Natural killer cell (primary cell): ENCODE measurements around the gene CDKAL1. TPM values are rescaled to one million over a fixed set of nuclear protein-coding genes. Genes with fewer than 3 reads are reported as not detected.

Source experiments
- ATAC-seq, 3 donors: fragments of 150-1000 bp in 2 of 3; fragments of 200-7000 bp in 1 of 3; cut with Tn5 transposase; 1 replicate in 1 of 3; 2 replicates in 2 of 3; pipeline ENCODE4 v1.10.0; 2021; ENCODE audit warnings: mild to moderate bottlenecking in 2 of 3, moderate library complexity in 2 of 3
- DNase-seq, 2 donors: peaks; one replicate each; pipeline versions ENCODE4 v3.0.0 to v3.0.0-alpha.2; 2013 to 2021; ENCODE audit warnings: mixed read lengths in 1 of 2
- H3K27ac ChIP-seq: one replicate; pipeline ENCODE4 v1.5.1; 2013; ENCODE audit warnings: mild to moderate bottlenecking, low read length
- H3K27me3 ChIP-seq: one replicate; pipeline ENCODE4 v1.6.1; 2013; ENCODE audit warnings: low read length; ENCODE audit not compliant: control insufficient read depth, insufficient read depth
- H3K36me3 ChIP-seq: one replicate; pipeline ENCODE4 v1.6.1; 2013; ENCODE audit warnings: low read length; ENCODE audit not compliant: control insufficient read depth, insufficient read depth
- H3K4me1 ChIP-seq: one replicate; pipeline ENCODE4 v1.6.1; 2013; ENCODE audit warnings: low read length; ENCODE audit not compliant: control insufficient read depth, insufficient read depth
- H3K4me3 ChIP-seq: one replicate; pipeline ENCODE4 v1.5.1; 2013; ENCODE audit warnings: low read length
- H3K9me3 ChIP-seq: one replicate; pipeline ENCODE4 v1.6.1; 2013; ENCODE audit warnings: low read length; ENCODE audit not compliant: control insufficient read depth, insufficient read depth
- H3K27ac Mint-ChIP-seq, 2 donors: one replicate each; pipeline ENCODE4 v1.8.0; 2022; ENCODE audit warnings: mild to moderate bottlenecking in 2 of 2, mixed read lengths in 2 of 2, moderate library complexity in 1 of 2
- H3K27me3 Mint-ChIP-seq, 2 donors: one replicate each; pipeline ENCODE4 v1.8.0; 2022; ENCODE audit warnings: low read depth in 2 of 2, mixed read lengths in 2 of 2
- H3K36me3 Mint-ChIP-seq: one replicate; pipeline ENCODE4 v1.8.0; 2022; ENCODE audit warnings: mixed read lengths
- H3K4me1 Mint-ChIP-seq, 2 donors: one replicate each; pipeline ENCODE4 v1.8.0; 2022; ENCODE audit warnings: mixed read lengths in 2 of 2
- H3K4me3 Mint-ChIP-seq: one replicate; pipeline ENCODE4 v1.8.0; 2022; ENCODE audit warnings: mild to moderate bottlenecking, moderate library complexity, mixed read lengths
- H3K9me3 Mint-ChIP-seq, 2 donors: one replicate each; pipeline ENCODE4 v1.8.0; 2022; ENCODE audit warnings: mixed read lengths in 2 of 2
- WGBS: methylation state at CpG from one replicate; pipeline ENCODE4 v1.1.7; 2013; ENCODE audit warnings: missing lambda C conversion rate; ENCODE audit not compliant: insufficient coverage; 5-methylcytosine and 5-hydroxymethylcytosine counted together
- intact Hi-C: fragments of 100-400 bp; cut with micrococcal nuclease; formaldehyde crosslinking; loops from one replicate; pipeline ENCODE4 v1.14.2; 2022
- total RNA-seq, 4 donors: library from RNA; stranded (reverse); fragments of 120-200 nt in 1 of 4; gene quantifications; one replicate each; pipeline versions ENCODE4 v1.2.3 to v1.2.4, GENCODE V29; 2013 to 2022
- TF ChIP-seq, protein P1 (sequence below): fragments of 200-600 bp; IDR thresholded peaks from one replicate; pipeline ENCODE4 v1.8.0; 2022; ENCODE audit warnings: antibody characterized with exemption

CDKAL1 gene
- total RNA-seq, 3 donors from 2014 or later (not counting 1 experiment from before 2014, with no cell fraction given), result 26.0 to 32.8 (median 28.9) TPM

GRCh38 chr6:20711518-20711917 lies 177.3 kb downstream of the CDKAL1 start:
- TF ChIP-seq, protein P1, sequence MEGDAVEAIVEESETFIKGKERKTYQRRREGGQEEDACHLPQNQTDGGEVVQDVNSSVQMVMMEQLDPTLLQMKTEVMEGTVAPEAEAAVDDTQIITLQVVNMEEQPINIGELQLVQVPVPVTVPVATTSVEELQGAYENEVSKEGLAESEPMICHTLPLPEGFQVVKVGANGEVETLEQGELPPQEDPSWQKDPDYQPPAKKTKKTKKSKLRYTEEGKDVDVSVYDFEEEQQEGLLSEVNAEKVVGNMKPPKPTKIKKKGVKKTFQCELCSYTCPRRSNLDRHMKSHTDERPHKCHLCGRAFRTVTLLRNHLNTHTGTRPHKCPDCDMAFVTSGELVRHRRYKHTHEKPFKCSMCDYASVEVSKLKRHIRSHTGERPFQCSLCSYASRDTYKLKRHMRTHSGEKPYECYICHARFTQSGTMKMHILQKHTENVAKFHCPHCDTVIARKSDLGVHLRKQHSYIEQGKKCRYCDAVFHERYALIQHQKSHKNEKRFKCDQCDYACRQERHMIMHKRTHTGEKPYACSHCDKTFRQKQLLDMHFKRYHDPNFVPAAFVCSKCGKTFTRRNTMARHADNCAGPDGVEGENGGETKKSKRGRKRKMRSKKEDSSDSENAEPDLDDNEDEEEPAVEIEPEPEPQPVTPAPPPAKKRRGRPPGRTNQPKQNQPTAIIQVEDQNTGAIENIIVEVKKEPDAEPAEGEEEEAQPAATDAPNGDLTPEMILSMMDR, result no peak
- Histone ChIP-seq H3K9me3 (no peaks in the 10 kb centered on the region), H3K36me3 (no peaks in the 10 kb centered on the region), H3K4me3 (no peak overlapping the region), H3K27ac (no peak overlapping the region), H3K27me3 (no peaks in the 10 kb centered on the region), H3K4me1 (no peaks in the 10 kb centered on the region)
- intact Hi-C loops, result no loop called here
- WGBS, result 40% methylated on average over 1 of the region's 1 CpG
- H3K36me3 Mint-ChIP-seq, result no peaks in the 10 kb centered on the region
- no peak overlapping the region for H3K4me3 Mint-ChIP-seq
- DNase-seq (no peak), ATAC-seq (no peak)
- no peaks in the 10 kb centered on the region for H3K9me3 Mint-ChIP-seq
- H3K4me1 Mint-ChIP-seq, result peaks cover 26 to 35% of the 10 kb centered on the region in 2 donors
- no peaks in the 10 kb centered on the region for H3K27me3 Mint-ChIP-seq
- no peak overlapping the region for H3K27ac Mint-ChIP-seq

DNA sequence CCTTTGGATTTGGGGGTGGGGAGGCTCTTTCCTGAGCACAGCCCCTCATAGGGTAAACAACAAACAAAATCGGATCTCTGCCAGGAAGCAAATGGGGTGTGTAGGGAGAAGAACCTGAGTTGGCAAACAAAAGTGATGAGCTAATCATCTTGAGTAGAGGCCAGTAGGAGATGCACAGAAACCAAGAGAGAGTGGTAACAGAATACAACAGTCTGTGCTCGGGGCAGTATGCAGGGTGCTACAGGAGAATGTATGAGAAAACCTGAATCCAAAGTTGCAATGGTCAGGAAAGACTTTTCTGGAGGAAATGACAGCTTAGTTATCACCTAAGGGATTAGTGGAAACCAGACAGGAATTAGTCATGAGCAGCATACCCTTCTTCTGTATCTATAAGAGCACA lies 177.8 kb downstream of the CDKAL1 start:
- Mint-ChIP-seq H3K27ac (no peak overlapping the region), H3K9me3 (no peaks in the 10 kb centered on the region), H3K4me1 (peaks cover 26 to 34% of the 10 kb centered on the region in 2 donors), H3K36me3 (no peaks in the 10 kb centered on the region), H3K27me3 (no peaks in the 10 kb centered on the region), H3K4me3 (no peak overlapping the region)
- DNase-seq, result no peak
- H3K9me3 ChIP-seq, result no peaks in the 10 kb centered on the region
- 92% methylated on average over 2 of the region's 2 CpGs for WGBS
- H3K27ac ChIP-seq, result no peak overlapping the region
- TF ChIP-seq, protein P1, result no peak
- intact Hi-C loops, result no loop called here
- ATAC-seq, result no peak
- no peaks in the 10 kb centered on the region for H3K4me1 ChIP-seq
- no peaks in the 10 kb centered on the region for H3K36me3 ChIP-seq
- no peaks in the 10 kb centered on the region for H3K27me3 ChIP-seq
- H3K4me3 ChIP-seq, result no peak overlapping the region

DNA sequence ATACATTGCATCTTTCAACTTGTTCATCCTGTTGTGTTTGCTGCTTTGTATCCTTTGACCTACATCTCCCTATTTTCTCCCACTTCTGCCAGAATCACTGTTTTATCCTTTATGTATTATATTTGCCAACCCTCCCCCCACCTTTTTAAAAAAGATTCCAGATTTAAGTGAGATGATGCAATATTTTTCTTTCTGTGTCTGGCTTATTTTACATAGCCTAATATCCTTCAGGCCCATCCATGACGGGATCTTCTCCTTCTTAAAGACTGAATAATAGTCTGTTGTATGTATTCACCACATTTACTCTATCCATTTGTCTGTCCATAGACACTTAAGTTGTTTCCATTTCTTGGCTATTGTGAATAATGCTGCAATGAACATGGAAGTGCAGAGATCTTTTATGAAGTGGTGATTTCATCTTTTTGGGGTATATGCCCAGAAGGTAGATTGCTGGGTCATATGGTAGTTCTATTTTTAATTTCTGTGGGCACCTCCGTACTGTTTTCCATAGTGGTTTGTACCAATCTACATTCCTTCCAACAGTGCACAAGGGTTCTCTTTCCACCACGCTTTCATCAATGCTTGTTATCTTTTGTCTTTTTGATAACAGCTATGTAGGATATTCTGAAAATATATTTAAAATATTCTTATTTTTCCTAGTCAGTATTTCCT lies 181.0 kb downstream of the CDKAL1 start:
- peaks cover 31 to 35% of the 10 kb centered on the region in 2 donors for H3K4me1 Mint-ChIP-seq
- no peak overlapping the region for H3K27ac Mint-ChIP-seq
- no peaks in the 10 kb centered on the region for H3K9me3 Mint-ChIP-seq
- no peak overlapping the region for H3K4me3 ChIP-seq
- TF ChIP-seq, protein P1, result no peak
- DNase-seq (no peak), ATAC-seq (no peak)
- H3K4me1 ChIP-seq, result no peaks in the 10 kb centered on the region
- no peaks in the 10 kb centered on the region for H3K9me3 ChIP-seq
- WGBS, result no CpG with 5 or more reads among the region's 3 CpGs
- H3K27ac ChIP-seq, result no peak overlapping the region
- H3K27me3 Mint-ChIP-seq, result no peaks in the 10 kb centered on the region
- H3K4me3 Mint-ChIP-seq, result no peak overlapping the region
- H3K36me3 ChIP-seq, result no peaks in the 10 kb centered on the region
- intact Hi-C loops, result no loop called here
- H3K36me3 Mint-ChIP-seq, result no peaks in the 10 kb centered on the region
- H3K27me3 ChIP-seq, result no peaks in the 10 kb centered on the region

DNA sequence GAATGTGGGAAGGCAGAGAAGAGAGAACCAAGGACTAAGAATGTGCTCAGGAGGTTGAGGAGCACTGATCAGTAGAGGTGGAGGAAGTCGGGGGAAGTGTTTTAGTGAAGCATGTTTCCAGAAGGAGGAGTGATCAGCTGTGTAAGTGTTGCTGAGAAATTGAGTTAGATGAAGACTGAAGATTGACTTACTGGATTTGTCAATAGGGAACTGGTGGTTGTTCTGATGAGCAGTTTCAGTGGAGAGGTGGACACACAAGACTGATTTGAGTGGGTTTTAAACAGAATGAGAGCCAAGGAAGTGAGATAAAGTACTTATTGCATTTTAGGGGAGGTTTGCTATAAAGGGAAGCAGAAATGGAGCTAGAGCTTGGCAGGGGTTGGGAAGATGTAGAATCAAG lies 182.6 kb downstream of the CDKAL1 start:
- WGBS, result 56% methylated on average over 1 of the region's 1 CpG
- H3K36me3 Mint-ChIP-seq, result no peaks in the 10 kb centered on the region
- TF ChIP-seq, protein P1, result no peak
- Histone ChIP-seq H3K27ac (no peak overlapping the region), H3K27me3 (no peaks in the 10 kb centered on the region), H3K4me3 (no peak overlapping the region), H3K4me1 (no peaks in the 10 kb centered on the region), H3K9me3 (no peaks in the 10 kb centered on the region), H3K36me3 (no peaks in the 10 kb centered on the region)
- no peaks in the 10 kb centered on the region for H3K9me3 Mint-ChIP-seq
- no peak for ATAC-seq
- no peaks in the 10 kb centered on the region for H3K27me3 Mint-ChIP-seq
- DNase-seq, result no peak
- no peak overlapping the region for H3K4me3 Mint-ChIP-seq
- intact Hi-C loops, result no loop called here
- H3K4me1 Mint-ChIP-seq, result peaks cover 29 to 33% of the 10 kb centered on the region in 2 donors
- no peak overlapping the region for H3K27ac Mint-ChIP-seq
